ENCODE data around the gene IZUMO1. TPM values are rescaled to one million over a fixed set of nuclear protein-coding genes. Genes with fewer than 3 reads are reported as not detected.
A peak's percentile ranks its signal among the peaks of the same experiment; 100 is the strongest.

IZUMO1 gene
- total RNA-seq, 2 donors from 2014 or later = not detected

GRCh38 chr19:48755787-48756186, 9.1 kb upstream of the IZUMO1 start:
- H3K9me3 ChIP-seq = no peaks in the 10 kb centered on the region
- intact Hi-C loops (cut with DNase I) = no loop called here
- no peak overlapping the region for H3K4me3 ChIP-seq
- H3K36me3 ChIP-seq = no peaks in the 10 kb centered on the region
- H3K4me1 ChIP-seq = peaks cover 6% of the 10 kb centered on the region
- TF ChIP-seq CTCF (IDR thresholded peaks at IDR 0.05) = no peak
- no peak for DNase-seq
- peaks cover 21% of the 10 kb centered on the region for H3K27me3 ChIP-seq
- H3K27ac ChIP-seq = no peak overlapping the region
- no peak overlapping the region for H3K9ac ChIP-seq (ENCODE audit: low read depth in 2 of 2, low read length in 2 of 2)

- intact Hi-C loops (cut with DNase I) = no loop called here
- H3K9ac ChIP-seq (ENCODE audit: low read depth in 2 of 2, low read length in 2 of 2) = no peak within 1 kb of the TSS
Measured at GRCh38 chr19:48755084-48755641, 8.5 kb upstream of the IZUMO1 start, which contains the start of gene FGF21. Gene FGF21 (plus strand): TSS chr19:48755524. CDS start chr19:48756237, 713 bp downstream.

GRCh38 chr19:48752496-48753365, 6.0 kb upstream of the IZUMO1 start, which contains the start of gene FUT1:
Gene FUT1 (minus strand): TSS chr19:48752641. CDS start chr19:48751281, 1,360 bp downstream.
- Histone ChIP-seq H3K4me1 (peaks cover 6% of the 10 kb centered on the region), H3K9ac (ENCODE audit: low read depth in 2 of 2, low read length in 2 of 2) (peak within 1 kb of the TSS; percentile 43 to 51), H3K4me3 (peak within 1 kb of the TSS; percentile 23), H3K27me3 (peaks cover 21% of the 10 kb centered on the region), H3K9me3 (no peaks in the 10 kb centered on the region), H3K27ac (no peak within 1 kb of the TSS), H3K36me3 (no peaks in the 10 kb centered on the region)
- intact Hi-C loops (cut with DNase I) = no loop called here
- no peak for TF ChIP-seq CTCF (IDR thresholded peaks at IDR 0.05)
- DNase-seq = peak; percentile 73

More at GRCh38 chr19:48755084-48755641, 8.5 kb upstream of the IZUMO1 start, which contains the start of gene FGF21:
- DNase-seq = no peak
- Histone ChIP-seq H3K4me1 (peaks cover 6% of the 10 kb centered on the region), H3K9me3 (no peaks in the 10 kb centered on the region), H3K27ac (no peak within 1 kb of the TSS), H3K27me3 (peaks cover 21% of the 10 kb centered on the region), H3K36me3 (no peaks in the 10 kb centered on the region), H3K4me3 (no peak within 1 kb of the TSS)
- no peak for TF ChIP-seq CTCF (IDR thresholded peaks at IDR 0.05)

- peak overlapping the region; percentile 43 to 51 for H3K9ac ChIP-seq (ENCODE audit: low read depth in 2 of 2, low read length in 2 of 2)
- DNase-seq = no peak
- H3K36me3 ChIP-seq = no peaks in the 10 kb centered on the region
- no peak overlapping the region for H3K27ac ChIP-seq
- peaks cover 21% of the 10 kb centered on the region for H3K27me3 ChIP-seq
- H3K4me1 ChIP-seq = peaks cover 6% of the 10 kb centered on the region
- intact Hi-C loops (cut with DNase I) = no loop called here
- peak overlapping the region; percentile 23 for H3K4me3 ChIP-seq
- H3K9me3 ChIP-seq = no peaks in the 10 kb centered on the region
- no peak for TF ChIP-seq CTCF (IDR thresholded peaks at IDR 0.05)
Measured at GRCh38 chr19:48751845-48752495, 5.3 kb upstream of the IZUMO1 start.

GRCh38 chr19:48750771-48751504, 4.2 kb upstream of the IZUMO1 start:
- Histone ChIP-seq H3K27ac (no peak overlapping the region), H3K9ac (ENCODE audit: low read depth in 2 of 2, low read length in 2 of 2) (no peak overlapping the region), H3K4me3 (no peak overlapping the region), H3K27me3 (peaks cover 21% of the 10 kb centered on the region), H3K36me3 (no peaks in the 10 kb centered on the region), H3K4me1 (peaks cover 6% of the 10 kb centered on the region), H3K9me3 (no peaks in the 10 kb centered on the region)
- no peak for DNase-seq
- intact Hi-C loops (cut with DNase I) = no loop called here
- no peak for TF ChIP-seq CTCF (IDR thresholded peaks at IDR 0.05)

Measured in colonic mucosa (tissue), 4 donors.